GM21737 (cell line): ENCODE data around the gene TULP4.
"Not testable (repeated sequence)": the region's sequence is repeated elsewhere in the genome, so short reads cannot be mapped to it uniquely, and the experiment has no call there.

Experiments
- ATAC-seq: cut with Tn5 transposase; IDR thresholded peaks from one replicate; pipeline ENCODE4 v1.9.1; 2021; ENCODE audit warnings: mild to moderate bottlenecking, moderate library complexity; ENCODE audit not compliant: unreplicated experiment

TULP4 gene

DNA sequence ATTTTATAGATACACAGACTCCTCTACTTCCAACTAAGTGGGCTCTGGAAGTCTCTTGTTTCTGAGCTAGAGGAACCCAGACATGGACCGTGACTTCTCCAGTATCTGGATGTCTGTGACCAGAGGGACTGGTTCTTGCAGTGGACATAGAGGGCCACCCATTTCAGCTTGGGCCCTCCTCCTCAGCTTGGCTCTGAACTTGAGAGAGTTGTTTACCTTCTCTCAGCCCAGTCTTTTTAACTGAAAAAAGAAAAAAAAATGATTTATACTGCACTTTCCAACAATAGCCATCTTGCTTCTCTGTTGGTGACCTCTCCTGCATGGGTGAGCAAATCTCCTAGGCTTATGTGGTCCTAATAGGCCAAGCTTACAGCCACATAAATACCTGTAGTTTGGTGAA is 187.3 kb downstream of the TULP4 start:
- ATAC-seq: no peak

DNA sequence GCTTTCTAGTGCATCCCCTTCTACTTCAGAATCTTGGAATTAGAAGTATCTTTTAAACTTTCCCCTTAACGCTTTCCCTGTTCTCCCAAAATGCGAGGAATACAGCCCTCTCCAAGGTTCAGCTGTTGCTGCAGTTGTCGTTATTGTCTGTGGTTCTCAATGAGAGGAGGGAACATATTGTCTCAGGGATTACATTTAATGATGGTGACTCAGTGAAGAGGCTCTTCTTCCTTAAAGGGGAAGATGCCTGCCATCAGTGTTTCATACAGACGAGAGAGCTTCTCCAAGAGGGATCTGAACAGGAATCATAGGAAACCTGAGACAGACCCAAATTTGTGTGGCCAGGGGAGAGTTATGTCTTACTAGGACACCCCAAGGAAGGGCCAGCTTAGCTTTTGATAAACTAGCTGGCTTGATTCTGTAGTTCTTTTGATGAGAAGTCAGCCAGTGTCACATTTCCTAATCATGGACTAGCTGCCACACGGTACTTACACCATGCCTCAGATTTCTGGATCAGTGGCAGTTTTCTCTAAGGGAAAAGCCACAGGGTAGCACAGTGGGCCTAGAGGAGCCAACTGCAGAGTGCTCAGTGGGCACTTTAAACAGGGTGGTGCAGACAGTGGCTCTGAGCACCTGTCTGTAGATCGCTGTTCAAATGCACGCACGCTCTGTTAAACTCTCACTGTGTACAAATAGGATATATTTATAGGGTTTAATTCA is 187.9 kb downstream of the TULP4 start:
- ATAC-seq: no peak

DNA sequence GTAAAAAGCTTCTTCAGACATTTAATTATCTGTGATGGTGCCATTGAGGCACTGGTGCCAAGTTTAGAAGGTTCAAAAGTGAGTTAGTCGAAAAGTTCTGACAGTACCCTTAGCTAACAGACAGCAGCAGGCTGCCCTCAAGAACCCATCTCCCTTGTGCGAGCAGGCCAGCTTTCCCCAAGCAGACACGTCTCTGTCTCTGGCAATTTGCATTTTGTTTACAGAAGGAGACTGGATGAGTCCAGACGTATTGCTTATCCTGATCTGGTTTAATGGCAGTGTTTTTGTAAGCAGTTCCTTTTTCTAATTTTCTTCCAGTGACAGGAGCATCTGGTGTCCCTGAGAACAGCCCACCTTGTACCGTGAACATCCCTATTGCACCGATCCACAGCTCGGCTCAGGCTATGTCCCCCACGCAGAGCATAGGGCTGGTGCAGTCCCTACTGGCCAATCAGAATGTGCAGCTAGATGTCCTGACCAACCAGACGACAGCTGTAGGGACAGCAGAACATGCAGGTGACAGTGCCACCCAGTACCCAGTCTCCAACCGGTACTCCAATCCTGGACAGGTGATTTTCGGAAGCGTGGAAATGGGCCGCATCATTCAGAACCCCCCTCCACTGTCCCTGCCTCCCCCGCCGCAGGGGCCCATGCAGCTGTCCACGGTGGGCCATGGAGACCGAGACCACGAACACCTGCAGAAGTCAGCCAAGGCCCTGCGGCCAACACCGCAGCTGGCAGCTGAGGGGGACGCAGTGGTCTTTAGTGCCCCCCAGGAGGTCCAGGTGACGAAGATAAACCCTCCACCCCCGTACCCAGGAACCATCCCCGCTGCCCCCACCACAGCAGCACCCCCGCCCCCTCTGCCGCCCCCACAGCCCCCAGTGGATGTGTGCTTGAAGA is 189.3 kb downstream of the TULP4 start:
- ATAC-seq: no peak

DNA sequence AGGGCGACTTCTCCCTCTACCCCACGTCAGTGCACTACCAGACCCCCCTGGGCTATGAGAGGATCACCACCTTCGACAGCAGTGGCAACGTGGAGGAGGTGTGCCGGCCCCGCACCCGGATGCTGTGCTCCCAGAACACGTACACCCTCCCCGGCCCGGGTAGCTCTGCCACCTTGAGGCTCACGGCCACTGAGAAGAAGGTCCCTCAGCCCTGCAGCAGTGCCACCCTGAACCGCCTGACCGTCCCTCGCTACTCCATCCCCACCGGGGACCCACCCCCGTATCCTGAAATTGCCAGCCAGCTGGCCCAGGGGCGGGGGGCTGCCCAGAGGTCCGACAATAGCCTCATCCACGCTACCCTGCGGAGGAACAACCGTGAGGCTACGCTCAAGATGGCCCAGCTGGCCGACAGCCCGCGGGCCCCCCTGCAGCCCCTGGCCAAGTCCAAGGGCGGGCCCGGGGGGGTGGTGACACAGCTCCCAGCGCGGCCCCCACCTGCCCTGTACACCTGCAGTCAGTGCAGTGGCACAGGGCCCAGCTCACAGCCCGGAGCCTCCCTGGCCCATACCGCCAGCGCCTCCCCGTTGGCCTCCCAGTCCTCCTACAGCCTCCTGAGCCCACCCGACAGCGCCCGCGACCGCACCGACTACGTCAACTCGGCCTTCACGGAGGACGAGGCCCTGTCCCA is 190.1 kb downstream of the TULP4 start:
- no peak for ATAC-seq

DNA sequence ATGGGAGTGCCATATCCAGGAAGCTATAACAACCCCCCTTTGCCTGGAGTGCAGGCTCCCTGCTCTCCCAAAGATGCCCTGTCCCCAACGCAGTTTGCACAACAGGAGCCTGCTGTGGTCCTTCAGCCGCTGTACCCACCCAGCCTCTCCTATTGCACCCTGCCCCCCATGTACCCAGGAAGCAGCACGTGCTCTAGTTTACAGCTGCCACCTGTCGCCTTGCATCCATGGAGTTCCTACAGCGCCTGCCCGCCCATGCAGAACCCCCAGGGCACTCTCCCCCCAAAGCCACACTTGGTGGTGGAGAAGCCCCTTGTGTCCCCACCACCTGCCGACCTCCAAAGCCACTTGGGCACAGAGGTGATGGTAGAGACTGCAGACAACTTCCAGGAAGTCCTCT is 191.0 kb downstream of the TULP4 start:
- no peak for ATAC-seq

GRCh38 chr6:158503846-158504245 is 191.6 kb downstream of the TULP4 start:
- no peak for ATAC-seq

DNA sequence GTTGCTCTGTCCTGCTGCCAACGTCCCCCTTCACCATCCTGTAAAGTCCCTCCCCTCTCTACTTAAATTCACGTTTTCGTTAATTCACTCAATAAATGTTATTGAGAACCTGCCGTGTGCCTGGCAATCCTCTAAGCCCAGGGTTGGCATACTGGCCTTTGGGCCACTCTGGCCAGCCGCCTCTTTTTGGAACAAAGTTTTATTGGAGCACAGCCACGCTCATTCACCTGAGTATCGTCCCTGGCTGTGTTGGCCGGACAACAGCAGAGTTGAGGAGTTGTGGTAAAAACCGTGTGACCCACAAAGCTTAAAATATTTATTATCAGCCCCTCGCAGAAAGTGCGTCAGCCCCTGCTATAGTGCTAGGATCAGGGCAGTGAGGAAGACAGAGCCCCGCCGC is 192.9 kb downstream of the TULP4 start:
- ATAC-seq: no peak

DNA sequence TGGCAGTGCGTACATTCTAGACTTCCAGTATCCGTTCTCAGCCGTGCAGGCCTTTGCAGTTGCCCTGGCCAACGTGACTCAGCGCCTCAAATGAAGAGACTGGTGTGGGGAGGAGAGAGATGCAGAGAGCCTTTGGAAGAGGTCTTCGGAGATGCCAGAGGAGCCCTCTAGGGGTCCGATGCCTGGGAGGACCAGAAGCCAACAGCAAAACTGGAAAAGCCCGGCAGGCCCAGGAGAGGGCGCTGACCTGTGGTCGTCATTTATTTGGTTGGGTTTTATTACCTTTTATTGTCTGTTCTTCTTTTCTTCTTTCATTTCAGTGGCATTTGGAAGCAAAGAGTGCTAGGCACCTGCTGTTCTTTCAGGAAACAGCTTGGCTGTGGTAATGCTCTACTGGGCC is 194.3 kb downstream of the TULP4 start:
- no peak for ATAC-seq

GRCh38 chr6:158507174-158507573 is 194.9 kb downstream of the TULP4 start:
- no peak for ATAC-seq

DNA sequence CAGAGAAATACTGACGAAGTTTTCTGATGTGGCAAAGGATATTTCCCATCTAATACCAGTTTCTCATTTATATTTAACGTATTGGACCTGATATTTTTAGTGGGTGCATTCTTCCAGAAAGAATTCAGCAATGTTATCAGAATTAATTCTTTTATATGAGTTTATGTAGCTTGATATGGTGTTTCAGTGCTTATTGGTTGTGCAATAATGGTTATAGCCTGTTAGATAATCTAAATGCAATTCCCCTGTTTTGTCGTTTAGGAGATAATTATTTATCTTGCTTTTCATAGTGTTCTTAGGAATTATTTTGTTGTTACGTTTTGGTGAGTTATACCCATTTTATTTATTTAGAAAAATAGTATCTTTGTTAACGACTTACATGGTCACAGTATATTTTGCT is 196.2 kb downstream of the TULP4 start:
- no peak for ATAC-seq

DNA sequence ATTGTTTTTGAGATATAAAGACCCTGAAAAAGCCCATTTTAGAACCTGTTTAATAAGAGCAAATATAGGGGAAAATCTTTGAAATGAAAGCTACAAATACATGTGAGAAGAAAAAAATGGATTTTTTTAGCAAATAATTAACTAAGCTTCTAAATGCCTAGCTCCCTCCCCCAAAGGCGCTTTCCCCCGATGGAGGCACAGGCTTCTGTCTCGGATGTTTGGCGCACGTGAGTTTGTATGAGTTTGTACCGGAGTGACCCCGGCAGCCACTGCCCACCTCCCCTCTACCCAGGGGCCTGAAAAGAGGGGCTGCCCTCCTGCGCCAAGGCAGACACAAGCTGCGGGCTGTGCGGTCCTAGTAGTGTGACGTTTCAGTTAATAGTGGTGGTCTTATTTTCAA is 197.2 kb downstream of the TULP4 start:
- ATAC-seq: no peak

DNA sequence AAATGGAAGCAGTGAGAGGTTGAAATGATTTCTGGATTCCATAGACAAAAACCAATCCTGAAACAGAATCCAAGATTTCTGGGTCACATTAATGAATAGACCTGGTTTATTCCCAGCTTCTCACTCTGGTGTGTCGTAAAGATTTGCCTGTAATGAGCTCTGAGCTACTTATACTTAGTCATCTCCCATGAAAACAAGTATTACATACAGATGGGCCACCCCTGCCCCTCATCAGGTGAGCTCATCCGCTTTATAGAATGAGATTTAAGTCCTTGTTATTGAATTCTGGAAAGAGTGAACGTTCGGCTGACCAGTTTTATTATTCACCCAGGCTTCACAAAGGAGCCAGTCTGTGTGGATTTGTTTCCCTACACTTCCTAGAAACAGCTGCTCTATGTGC is 200.5 kb downstream of the TULP4 start:
- no peak for ATAC-seq

DNA sequence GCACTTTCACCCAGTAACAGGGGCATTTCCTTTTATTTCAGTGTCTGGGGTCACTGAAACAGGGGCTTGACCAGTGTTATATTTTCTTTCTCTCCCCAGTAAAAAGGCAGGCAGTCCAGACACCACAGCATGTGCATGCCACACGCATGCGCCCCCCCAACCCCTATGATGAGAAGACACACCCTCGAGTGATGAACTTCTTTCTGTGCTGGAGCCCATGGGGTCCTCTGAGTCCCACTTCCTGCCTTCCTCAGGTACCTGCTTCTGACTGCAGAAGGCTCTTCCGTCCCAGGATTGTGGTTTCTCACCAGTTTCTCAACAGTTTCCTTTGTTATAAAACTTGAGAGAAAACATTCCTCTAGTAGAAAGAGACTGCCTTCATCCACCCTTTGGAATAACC is 201.9 kb downstream of the TULP4 start:
- ATAC-seq: no peak

- no peak for ATAC-seq
Measured at GRCh38 chr6:158514991-158515390, 202.7 kb downstream of the TULP4 start.

GRCh38 chr6:158516098-158516497 is 203.8 kb downstream of the TULP4 start:
- ATAC-seq: no peak

DNA sequence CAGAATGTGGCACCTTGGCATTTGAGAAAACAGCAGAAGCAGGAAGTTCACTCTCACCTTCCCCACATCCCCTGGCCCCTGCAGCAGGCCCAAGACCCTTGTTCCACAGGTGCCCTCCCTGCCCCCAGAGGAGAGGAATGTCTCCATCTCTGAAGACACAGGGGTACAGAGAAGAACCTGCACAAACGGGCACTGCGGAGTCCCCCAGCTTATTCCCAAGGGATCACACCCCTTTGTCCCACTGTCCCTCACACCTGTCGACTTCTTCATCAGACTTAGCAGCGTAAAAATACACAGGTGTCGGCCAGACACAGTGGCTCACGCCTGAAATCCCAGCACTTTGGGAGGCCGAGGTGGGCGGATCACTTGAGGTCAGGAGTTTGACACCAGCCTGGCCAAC is 204.8 kb downstream of the TULP4 start:
- no peak for ATAC-seq

- ATAC-seq: no peak
Measured at GRCh38 chr6:158517581-158517980, 205.3 kb downstream of the TULP4 start.

GRCh38 chr6:158518191-158519127 is 206.2 kb downstream of the TULP4 start:
- peak; percentile 73 for ATAC-seq

DNA sequence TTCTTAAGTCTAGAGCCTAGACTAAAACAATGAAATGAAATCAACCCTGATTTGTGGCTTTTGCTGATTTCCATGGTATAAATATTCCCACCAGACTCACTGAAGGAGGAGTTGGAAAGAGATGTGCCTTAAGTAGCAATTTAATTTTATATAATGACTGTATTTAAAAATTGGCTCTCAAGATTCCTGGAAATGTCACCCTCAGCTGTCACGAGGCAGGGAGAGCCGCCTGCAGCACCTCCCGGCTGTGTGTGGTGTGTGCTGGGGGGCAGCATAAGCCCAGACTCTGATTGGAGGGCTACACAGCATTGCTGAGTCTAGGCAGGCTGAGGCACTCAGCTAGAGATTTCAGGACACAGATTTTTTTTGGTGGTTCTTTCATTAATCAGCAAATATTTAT is 207.0 kb downstream of the TULP4 start:
- ATAC-seq: no peak

DNA sequence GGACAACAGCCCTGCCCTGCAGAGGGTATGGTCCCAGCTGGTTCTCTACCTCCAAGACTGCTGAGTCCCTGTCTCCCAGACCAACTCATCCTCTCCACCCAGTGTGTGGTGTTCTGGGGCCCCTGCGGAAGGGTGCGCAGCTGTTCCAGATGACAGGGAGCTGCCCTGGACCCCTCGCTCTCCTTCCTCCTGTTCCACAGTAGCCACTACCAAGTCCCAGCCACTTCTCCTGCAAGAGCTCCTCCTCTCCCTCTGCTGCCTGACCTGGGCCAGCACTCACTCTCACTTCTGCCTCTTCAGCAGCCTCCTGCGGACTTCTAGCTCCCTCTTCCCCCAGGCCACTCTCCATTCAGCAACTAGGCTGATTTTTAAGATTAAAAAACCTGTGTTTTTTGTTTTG is 207.5 kb downstream of the TULP4 start:
- no peak for ATAC-seq

GRCh38 chr6:158520975-158521374 is 208.7 kb downstream of the TULP4 start:
- not testable (repeated sequence) for ATAC-seq
